ENCODE data around the gene CT55. TPM values are rescaled to one million over a fixed set of nuclear protein-coding genes. Genes with fewer than 3 reads are reported as not detected.
"Not testable (repeated sequence)": the region's sequence is repeated elsewhere in the genome, so short reads cannot be mapped to it uniquely, and the experiment has no call there.

The CT55 gene, protein sequence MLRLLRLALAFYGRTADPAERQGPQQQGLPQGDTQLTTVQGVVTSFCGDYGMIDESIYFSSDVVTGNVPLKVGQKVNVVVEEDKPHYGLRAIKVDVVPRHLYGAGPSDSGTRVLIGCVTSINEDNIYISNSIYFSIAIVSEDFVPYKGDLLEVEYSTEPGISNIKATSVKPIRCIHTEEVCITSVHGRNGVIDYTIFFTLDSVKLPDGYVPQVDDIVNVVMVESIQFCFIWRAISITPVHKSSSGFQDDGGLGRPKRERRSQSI
- total RNA-seq (2014; rRNA removed; shearing (Covaris generic)), result 0.08 and 0.40 TPM in 2 replicates

DNA sequence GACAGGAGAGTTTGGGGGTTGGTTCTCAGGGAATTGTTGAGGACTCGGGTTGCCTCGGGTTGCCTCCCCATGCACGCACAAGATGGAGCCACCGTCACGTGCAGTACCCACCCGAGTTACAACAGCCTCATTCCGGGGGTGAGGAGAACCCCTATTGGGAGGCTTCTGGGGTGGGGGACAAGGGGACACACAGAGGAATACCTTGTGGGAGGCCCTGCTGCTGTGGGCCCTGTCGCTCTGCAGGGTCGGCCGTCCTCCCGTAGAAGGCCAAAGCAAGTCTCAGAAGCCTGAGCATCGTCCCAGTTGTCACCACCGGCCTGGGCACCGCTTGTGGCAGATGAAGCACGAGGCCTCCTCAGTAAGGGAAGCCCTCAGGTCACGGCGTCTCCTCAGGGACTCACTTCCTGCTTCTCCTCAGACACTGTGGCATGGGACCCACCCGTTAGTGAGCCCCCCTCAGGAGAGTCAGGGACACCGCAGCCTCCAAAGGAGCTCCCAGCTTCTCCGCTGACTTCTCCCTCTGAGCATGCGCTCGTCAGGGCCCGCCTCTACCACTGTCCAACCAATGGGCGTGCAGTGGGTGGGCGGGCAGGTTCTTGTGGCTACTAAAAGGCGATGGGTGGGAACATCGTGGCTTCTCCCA is at the start of gene CT55:
CT55 (minus strand) TSS at position 522 of the 643 bp plus-strand sequence; CDS start at position 295, 227 bp downstream.
- DNase-seq, result no peak

DNA sequence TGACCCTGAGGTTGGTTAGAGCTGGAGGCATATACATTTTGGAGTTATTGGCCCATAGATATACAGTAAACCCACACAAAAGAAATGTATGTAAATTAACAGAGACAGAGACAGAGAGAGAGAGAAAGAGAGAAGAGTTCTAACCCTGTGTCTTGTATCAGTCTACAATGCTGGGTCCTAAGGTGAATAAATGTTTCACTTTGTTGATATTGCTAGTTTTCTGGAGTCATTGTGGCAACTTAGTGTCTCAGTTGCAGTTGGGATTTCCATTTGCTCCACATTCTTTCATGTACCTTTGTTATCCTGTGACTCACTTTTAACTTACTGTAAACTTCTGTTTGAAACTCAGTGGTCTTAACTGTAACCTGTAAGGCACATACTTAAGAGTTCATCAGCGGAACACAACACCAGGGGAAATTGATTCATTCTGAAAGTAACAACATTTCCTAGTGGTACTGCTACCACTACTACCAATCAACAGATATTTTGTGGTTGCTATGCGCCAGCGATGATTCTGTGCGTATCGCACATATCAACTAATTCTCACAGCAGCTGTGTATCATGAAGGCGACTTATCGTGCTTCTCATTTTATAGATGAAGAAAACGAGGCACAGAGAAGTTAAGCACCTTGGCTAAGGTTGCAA is 42.1 kb upstream of the CT55 start:
- H3K4me1 ChIP-seq, result no peaks in the 10 kb centered on the region
- no peak overlapping the region for H3K4me3 ChIP-seq
- no peaks in the 10 kb centered on the region for H3K36me3 ChIP-seq
- no peak for DNase-seq
- no peak overlapping the region for H3K27ac ChIP-seq
- no peaks in the 10 kb centered on the region for H3K27me3 ChIP-seq
- H3K9me3 ChIP-seq (replicated peaks), result no peaks in the 10 kb centered on the region

More for the DNA sequence above, at the start of gene CT55:
- no peak within 1 kb of the TSS for H3K27ac ChIP-seq
- H3K36me3 ChIP-seq, result no peaks in the 10 kb centered on the region
- peaks cover 7% of the 10 kb centered on the region for H3K4me1 ChIP-seq
- H3K9me3 ChIP-seq (replicated peaks), result no peaks in the 10 kb centered on the region
- no peak within 1 kb of the TSS for H3K4me3 ChIP-seq
- H3K27me3 ChIP-seq, result no peaks in the 10 kb centered on the region

DNA sequence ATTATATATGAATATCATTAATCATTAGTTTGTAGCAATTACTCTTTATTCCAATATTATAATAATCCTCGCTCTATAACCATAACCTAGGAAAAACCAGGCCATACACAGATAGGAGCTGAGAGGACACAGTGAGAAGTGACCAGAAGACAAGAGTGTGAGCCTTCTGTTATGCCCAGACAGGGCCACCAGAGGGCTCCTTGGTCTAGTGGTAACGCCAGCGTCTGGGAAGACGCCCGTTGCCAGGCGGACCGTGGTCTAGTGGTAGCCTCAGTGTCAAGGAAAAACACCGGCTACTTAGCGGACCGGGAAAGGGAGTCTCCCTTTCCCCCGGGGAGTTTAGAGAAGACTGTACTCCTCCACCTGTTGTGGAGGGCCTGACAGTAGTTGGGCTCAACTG is 35.2 kb upstream of the CT55 start:
- not testable (repeated sequence) for H3K27ac ChIP-seq; H3K4me1 ChIP-seq; H3K9me3 ChIP-seq (replicated peaks); H3K36me3 ChIP-seq; H3K27me3 ChIP-seq; H3K4me3 ChIP-seq
- DNase-seq, result peak; percentile 8 to 35

DNA sequence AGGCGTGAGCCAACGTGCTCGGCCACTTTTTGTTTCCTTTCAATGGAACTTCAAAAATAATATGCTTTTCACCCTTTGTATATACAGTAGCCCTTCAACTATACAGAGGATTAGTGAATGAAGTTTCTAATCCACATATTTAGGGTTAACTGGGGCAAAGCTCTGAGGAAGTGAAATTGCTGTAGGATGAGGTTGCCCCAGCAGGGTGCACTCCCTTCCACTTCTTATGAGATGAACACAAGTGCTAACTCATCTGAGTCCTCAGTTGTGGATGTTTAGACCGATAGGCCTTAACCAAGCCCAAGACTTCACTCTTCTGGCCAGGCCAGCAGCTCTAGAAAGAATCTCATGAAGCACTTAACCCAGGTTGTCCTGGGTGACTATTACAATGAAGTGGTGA is 29.1 kb upstream of the CT55 start:
- Histone ChIP-seq H3K27me3 (no peaks in the 10 kb centered on the region), H3K27ac (no peak overlapping the region), H3K4me3 (no peak overlapping the region), H3K4me1 (no peaks in the 10 kb centered on the region), H3K36me3 (no peaks in the 10 kb centered on the region), H3K9me3 (replicated peaks) (no peaks in the 10 kb centered on the region)
- DNase-seq, result no peak

DNA sequence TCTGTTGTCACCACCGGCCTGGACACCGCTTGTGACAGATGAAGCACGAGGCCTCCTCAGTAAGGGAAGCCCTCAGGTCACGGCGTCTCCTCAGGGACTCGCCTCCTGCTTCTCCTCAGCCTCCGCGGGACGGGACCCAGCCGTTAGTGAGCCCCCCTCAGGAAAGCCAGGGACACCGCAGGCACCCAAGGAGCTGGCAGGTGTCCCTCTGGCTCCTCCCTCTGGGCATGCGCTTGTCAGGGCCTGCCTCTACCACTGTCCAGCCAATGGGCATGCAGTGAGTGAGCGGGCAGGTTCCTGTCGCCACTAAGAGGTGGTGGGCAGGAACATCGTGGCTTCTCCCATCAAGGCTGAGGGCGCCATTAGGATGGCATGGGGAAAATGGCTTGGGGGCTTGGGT is 23.5 kb upstream of the CT55 start:
- DNase-seq, result no peak
- Histone ChIP-seq H3K27ac (no peak overlapping the region), H3K4me3 (no peak overlapping the region), H3K4me1 (no peaks in the 10 kb centered on the region), H3K9me3 (replicated peaks) (no peaks in the 10 kb centered on the region), H3K27me3 (no peaks in the 10 kb centered on the region), H3K36me3 (no peaks in the 10 kb centered on the region)

DNA sequence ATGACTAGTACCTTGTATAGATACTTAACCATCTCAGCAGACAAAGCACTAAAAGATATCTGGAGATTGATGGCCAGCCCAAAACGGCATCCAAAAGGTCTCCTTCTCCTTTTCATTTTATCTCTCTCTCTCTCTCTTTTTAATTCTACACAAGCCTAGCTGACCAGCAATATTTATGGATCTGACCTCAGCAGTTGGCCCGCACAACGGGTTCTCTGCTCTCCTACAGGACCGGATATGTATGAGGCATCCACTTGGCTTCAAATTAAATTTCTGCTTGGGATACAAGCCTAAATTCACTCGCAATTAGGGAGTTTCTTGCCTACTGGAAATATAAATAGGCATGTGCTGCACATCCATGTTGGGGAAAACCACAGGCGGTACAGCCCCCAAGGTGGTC is 22.5 kb upstream of the CT55 start:
- H3K27me3 ChIP-seq, result no peaks in the 10 kb centered on the region
- H3K27ac ChIP-seq, result no peak overlapping the region
- DNase-seq, result no peak
- H3K9me3 ChIP-seq (replicated peaks), result no peaks in the 10 kb centered on the region
- no peak overlapping the region for H3K4me3 ChIP-seq
- H3K4me1 ChIP-seq, result no peaks in the 10 kb centered on the region
- no peaks in the 10 kb centered on the region for H3K36me3 ChIP-seq

DNA sequence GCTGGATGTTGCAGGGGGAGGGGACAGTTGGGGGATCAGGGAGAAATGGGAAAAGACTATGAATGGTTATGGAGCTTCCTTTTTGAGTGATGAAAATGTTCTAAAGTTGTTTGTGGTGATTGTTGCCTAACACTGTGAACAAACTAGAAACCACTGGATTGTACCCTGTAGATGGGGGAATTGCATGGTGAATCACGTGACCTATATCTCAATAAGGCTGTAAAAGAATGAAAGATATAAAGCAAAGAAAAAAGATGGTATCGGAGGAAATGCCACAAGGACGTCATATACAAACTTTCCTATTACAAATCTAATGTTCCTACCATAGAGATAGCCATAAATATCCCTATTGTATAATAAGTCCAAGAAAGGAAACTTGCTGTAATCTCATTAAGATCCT is 20.6 kb upstream of the CT55 start:
- no peak overlapping the region for H3K4me3 ChIP-seq
- no peaks in the 10 kb centered on the region for H3K36me3 ChIP-seq
- DNase-seq, result no peak
- no peaks in the 10 kb centered on the region for H3K9me3 ChIP-seq (replicated peaks)
- no peaks in the 10 kb centered on the region for H3K4me1 ChIP-seq
- no peaks in the 10 kb centered on the region for H3K27me3 ChIP-seq
- H3K27ac ChIP-seq, result no peak overlapping the region

DNA sequence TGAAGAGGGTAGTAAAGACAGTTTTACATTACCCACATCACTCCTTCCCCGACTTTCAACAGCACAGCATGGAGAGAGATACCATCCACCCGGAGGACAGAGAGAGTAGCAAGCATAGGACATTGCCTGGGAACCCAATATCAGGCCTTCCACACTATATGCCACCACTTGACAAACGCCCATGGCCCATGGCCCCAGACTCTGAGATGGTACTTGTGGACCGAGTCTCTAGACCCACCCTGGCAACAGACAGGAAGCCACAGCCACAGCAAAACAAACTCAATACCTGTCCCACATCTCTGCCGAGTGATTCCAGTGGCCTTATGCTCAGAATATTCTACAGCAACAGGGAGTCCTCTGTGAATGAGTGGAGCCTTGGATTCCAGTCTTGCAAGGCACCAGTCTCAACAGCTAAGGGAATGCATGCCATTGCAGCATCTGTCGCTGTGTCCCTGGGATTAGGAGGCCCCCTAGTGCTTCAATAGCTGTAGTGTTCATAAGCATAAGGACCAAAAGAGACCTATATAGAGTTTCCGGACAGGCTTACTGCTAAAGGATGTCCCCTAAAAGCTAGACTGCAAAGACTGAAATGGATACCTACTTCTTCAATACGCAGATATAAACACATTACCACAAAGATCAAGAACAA is 14.7 kb upstream of the CT55 start:
- Histone ChIP-seq H3K36me3 (no peaks in the 10 kb centered on the region), H3K27me3 (no peaks in the 10 kb centered on the region), H3K4me3 (no peak overlapping the region), H3K4me1 (peaks cover 13% of the 10 kb centered on the region), H3K9me3 (replicated peaks) (no peaks in the 10 kb centered on the region), H3K27ac (no peak overlapping the region)
- peak; percentile 61 to 83 for DNase-seq

DNA sequence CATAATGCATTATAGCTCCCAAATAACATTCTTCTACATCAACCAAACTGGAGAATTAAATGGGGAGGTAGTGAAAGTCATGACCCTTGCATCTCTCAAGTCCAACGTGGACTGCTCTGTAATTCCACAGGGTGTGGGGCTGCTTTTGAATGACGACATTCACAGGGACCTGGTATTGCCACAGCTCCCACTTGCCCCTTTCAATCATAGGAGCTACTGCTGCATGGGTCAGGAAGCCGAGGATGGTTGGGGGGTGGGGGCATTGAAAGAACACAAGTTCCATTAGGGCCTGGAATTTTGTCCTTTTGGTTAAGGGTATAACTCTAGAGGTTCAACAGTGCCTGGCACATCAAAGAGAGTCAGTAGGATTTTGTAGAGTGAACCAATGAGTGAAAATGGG is 7.4 kb upstream of the CT55 start:
- peak; percentile 79 to 84 for DNase-seq

DNA sequence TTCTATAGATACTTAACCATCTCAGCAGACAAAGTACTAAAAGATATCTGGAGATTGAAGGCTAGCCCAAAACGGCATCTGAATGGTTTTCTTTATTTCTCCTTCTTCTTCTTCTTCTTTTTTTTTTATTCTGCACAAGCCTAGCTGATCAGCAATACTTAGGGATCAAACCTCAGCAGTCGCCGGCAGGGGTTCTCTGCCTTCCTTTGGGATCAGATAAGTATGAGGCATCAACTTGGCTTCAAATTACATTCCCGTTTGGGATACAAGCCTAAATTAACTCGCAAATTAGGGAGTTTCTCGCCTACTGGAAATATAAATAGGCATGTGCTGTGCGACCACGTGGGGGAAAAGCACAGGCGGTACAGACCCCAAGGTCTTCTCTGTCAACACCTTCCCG is 730 bp downstream of the CT55 start:
- no peak for DNase-seq
- no peaks in the 10 kb centered on the region for H3K27me3 ChIP-seq

More for the DNA sequence above, 7.4 kb upstream of the CT55 start:
- Histone ChIP-seq H3K4me1 (peaks cover 25% of the 10 kb centered on the region), H3K4me3 (no peak overlapping the region), H3K9me3 (replicated peaks) (no peaks in the 10 kb centered on the region), H3K27ac (peak overlapping the region; percentile 86), H3K36me3 (no peaks in the 10 kb centered on the region), H3K27me3 (no peaks in the 10 kb centered on the region)

DNA sequence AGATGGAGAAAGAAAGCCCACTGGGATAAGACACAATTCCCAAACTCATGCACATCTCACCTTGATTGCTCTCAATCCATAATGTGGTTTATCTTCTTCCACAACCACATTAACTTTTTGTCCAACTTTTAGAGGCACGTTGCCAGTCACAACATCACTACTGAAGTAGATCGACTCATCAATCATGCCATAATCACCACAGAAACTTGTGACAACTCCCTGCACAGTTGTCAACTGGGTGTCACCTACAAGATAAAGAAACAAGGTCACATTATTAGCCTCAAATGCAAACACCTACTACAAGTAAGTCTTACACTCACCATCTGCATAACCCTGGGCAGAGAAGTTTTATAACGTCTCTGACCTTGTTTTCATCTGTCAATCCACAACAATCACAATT is 1.7 kb downstream of the CT55 start:
- H3K9me3 ChIP-seq (replicated peaks); H3K4me1 ChIP-seq; H3K27ac ChIP-seq; H3K36me3 ChIP-seq; H3K4me3 ChIP-seq; H3K27me3 ChIP-seq; DNase-seq: not testable (repeated sequence)

More for the DNA sequence above, 730 bp downstream of the CT55 start:
- Histone ChIP-seq H3K4me3 (no peak overlapping the region), H3K36me3 (no peaks in the 10 kb centered on the region), H3K9me3 (replicated peaks) (no peaks in the 10 kb centered on the region), H3K27ac (no peak overlapping the region), H3K4me1 (peaks cover 3% of the 10 kb centered on the region)

DNA sequence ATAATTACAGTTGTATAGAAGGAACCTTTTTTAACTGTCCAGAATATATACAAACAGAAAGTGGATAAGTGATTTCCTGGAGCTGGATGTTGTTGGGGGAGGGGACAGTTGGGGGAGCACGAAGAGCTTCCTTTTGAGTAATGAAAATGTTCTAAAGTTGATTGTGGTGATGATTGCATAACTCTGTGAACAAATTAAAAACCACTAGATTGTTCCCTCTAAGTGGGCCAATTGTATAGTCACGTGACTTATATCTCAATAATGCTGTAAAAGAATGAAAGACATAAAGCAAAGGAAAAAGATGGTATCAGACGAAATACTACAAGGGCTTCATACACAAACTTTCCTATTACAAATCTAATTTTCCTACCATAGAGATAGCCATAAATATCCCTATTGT is 2.7 kb downstream of the CT55 start:
- no peaks in the 10 kb centered on the region for H3K27me3 ChIP-seq
- no peaks in the 10 kb centered on the region for H3K36me3 ChIP-seq
- H3K9me3 ChIP-seq (replicated peaks), result no peaks in the 10 kb centered on the region
- no peak for DNase-seq
- no peaks in the 10 kb centered on the region for H3K4me1 ChIP-seq
- H3K4me3 ChIP-seq, result no peak overlapping the region
- no peak overlapping the region for H3K27ac ChIP-seq

DNA sequence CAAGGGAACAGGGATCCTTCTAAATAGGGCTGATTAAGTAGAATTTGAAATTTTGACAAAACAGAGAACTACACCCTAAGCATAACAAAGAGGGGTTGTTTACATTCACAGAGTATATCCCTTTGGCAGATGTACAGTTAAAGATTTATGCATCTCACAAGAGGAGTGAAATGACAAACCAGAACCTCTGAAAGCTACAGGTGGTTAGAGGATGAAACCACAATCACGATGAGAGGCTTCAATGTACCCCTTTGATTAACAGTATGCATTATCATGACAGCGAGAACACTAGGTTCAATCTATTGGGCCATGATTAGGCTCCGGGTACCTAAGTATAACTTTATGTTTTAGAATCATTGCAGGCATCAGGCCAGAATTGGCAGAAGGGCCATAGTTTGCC is 16.5 kb downstream of the CT55 start:
- H3K27ac ChIP-seq; H3K27me3 ChIP-seq; H3K9me3 ChIP-seq (replicated peaks); DNase-seq; H3K4me3 ChIP-seq; H3K36me3 ChIP-seq; H3K4me1 ChIP-seq: not testable (repeated sequence)

DNA sequence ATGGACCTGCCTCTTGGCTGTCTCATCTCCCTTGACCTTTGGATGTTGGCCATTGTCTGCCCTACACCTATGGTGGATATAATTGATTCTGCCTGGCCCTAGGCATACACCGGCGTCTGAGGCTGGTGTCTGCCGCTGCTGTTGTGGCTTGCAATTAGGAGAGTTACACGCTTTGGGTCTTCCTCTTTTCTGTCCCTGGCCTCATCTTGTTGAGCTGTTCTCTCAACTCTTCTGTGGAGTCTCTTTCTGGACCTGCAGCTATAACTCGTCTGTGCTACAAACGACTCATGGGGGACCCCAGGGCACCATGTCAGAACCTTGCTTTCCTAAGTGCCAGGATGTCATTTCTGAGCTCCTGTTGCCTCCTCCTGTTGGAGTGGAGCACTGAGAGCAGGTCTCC is 45.1 kb downstream of the CT55 start:
- H3K36me3 ChIP-seq; H3K27me3 ChIP-seq; H3K4me3 ChIP-seq; DNase-seq; H3K4me1 ChIP-seq; H3K27ac ChIP-seq; H3K9me3 ChIP-seq (replicated peaks): not testable (repeated sequence)

DNA sequence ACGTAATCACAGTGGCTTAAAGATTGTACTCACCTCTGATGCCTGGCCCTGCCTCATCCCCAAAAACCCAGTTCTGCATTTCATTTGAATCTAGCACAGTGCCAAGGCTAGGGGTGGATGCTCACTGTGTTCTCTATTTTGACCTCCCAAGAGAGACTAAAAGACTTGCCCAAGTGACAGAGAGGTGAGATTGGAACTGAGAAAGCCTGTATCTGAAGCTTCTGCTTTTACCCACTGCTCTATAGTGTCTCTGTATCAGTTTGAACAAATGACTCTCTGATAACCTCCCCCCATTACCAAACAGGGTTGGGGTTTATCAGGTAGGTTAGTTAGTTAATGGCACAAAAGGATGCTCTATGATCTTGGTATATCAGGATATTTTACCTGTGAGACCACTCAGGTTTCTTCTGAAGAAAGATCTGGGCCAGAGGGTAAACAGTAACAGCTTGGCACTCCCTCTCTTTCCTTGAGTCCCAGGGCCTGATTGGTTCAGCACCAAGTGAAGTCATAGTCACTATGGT is 51.1 kb downstream of the CT55 start, which contains the start of gene ETDB:
ETDB (minus strand) TSS at position 471 of the 521 bp plus-strand sequence. CDS start 1,265 bp downstream, outside the sequence.
- not testable (repeated sequence) for DNase-seq; H3K4me3 ChIP-seq; H3K9me3 ChIP-seq (replicated peaks); H3K4me1 ChIP-seq; H3K27ac ChIP-seq; H3K27me3 ChIP-seq; H3K36me3 ChIP-seq

All from SJCRH30 (cell line).